Body of pancreas (tissue), 4 donors: ENCODE measurements around the gene SH3PXD2A.

Experiments used
- POLR2A ChIP-seq, 3 donors: fragments of 450-650 bp; IDR thresholded peaks; one replicate each; pipeline ENCODE4 v1.6.1; 2016; ENCODE audit warnings: antibody characterized with exemption in 3 of 3, mild to moderate bottlenecking in 2 of 3
- TF ChIP-seq, protein P1 (sequence below), 7 experiments: fragments of 450-650 bp in 4 of 7; fragments of 200-600 bp in 3 of 7; sonication (generic) in 3 of 7; IDR thresholded peaks; one replicate each; pipeline ENCODE4 v1.5.1; 2016 to 2019; ENCODE audit warnings: antibody characterized with exemption in 7 of 7

- no peak for TF ChIP-seq POLR2A (IDR thresholded peaks at IDR 0.05)
- TF ChIP-seq, protein P1, sequence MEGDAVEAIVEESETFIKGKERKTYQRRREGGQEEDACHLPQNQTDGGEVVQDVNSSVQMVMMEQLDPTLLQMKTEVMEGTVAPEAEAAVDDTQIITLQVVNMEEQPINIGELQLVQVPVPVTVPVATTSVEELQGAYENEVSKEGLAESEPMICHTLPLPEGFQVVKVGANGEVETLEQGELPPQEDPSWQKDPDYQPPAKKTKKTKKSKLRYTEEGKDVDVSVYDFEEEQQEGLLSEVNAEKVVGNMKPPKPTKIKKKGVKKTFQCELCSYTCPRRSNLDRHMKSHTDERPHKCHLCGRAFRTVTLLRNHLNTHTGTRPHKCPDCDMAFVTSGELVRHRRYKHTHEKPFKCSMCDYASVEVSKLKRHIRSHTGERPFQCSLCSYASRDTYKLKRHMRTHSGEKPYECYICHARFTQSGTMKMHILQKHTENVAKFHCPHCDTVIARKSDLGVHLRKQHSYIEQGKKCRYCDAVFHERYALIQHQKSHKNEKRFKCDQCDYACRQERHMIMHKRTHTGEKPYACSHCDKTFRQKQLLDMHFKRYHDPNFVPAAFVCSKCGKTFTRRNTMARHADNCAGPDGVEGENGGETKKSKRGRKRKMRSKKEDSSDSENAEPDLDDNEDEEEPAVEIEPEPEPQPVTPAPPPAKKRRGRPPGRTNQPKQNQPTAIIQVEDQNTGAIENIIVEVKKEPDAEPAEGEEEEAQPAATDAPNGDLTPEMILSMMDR (IDR thresholded peaks at IDR 0.05), result no peak
These were observed 309.6 kb downstream of the SH3PXD2A start for GRCh38 chr10:103545771-103546281.
